Tibial artery (tissue), 4 donors: Measurements from ENCODE around the gene DLX4.

Source experiments
- DNase-seq, 2 donors: peaks; one replicate each; pipeline ENCODE4 v3.0.0-alpha.2; 2019
- H3K27ac ChIP-seq, 2 donors: fragments of 200-600 bp; sonication (generic) in 1 of 2; 1 replicate in 1 of 2; 2 replicates in 1 of 2; pipeline ENCODE4 v1.5.1; 2018 to 2019; ENCODE audit warnings: mild to moderate bottlenecking in 1 of 2
- H3K27me3 ChIP-seq, 2 donors: fragments of 200-600 bp; sonication (generic) in 1 of 2; one replicate each; pipeline versions ENCODE4 v1.5.1 to v1.6.0; 2016 to 2019
- H3K36me3 ChIP-seq, 3 donors: fragments of 200-600 bp; sonication (generic) in 2 of 3; one replicate each; pipeline ENCODE4 v1.5.1; 2016 to 2019; ENCODE audit warnings: mild to moderate bottlenecking in 2 of 3
- H3K4me1 ChIP-seq, 4 donors: fragments of 200-600 bp; sonication (generic) in 2 of 4; 1 replicate in 3 of 4; 2 replicates in 1 of 4; pipeline ENCODE4 v1.5.1; 2016 to 2019
- H3K4me3 ChIP-seq, 2 donors: fragments of 200-600 bp; sonication (generic) in 1 of 2; 1 replicate in 1 of 2; 2 replicates in 1 of 2; pipeline ENCODE4 v1.5.1; 2018 to 2019; ENCODE audit warnings: mild to moderate bottlenecking in 2 of 2
- H3K9me3 ChIP-seq, 3 donors: fragments of 200-600 bp; sonication (generic) in 1 of 3; one replicate each; pipeline ENCODE4 v1.5.1; 2016 to 2019
- intact Hi-C: fragments of 100-400 bp; cut with DNase I; formaldehyde crosslinking; loops from one replicate; pipeline ENCODE4 v1.15.0; 2023; ENCODE audit warnings: low total_unique reads
- TF ChIP-seq, protein P1 (sequence below), 2 experiments: fragments of 200-600 bp in 1 of 2; fragments of 450-650 bp in 1 of 2; IDR thresholded peaks; one replicate each; pipeline ENCODE4 v1.5.1; 2017 to 2019; ENCODE audit warnings: antibody characterized with exemption in 2 of 2, mild to moderate bottlenecking in 1 of 2, moderate library complexity in 1 of 2

Gene DLX4, protein sequence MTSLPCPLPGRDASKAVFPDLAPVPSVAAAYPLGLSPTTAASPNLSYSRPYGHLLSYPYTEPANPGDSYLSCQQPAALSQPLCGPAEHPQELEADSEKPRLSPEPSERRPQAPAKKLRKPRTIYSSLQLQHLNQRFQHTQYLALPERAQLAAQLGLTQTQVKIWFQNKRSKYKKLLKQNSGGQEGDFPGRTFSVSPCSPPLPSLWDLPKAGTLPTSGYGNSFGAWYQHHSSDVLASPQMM

DNA sequence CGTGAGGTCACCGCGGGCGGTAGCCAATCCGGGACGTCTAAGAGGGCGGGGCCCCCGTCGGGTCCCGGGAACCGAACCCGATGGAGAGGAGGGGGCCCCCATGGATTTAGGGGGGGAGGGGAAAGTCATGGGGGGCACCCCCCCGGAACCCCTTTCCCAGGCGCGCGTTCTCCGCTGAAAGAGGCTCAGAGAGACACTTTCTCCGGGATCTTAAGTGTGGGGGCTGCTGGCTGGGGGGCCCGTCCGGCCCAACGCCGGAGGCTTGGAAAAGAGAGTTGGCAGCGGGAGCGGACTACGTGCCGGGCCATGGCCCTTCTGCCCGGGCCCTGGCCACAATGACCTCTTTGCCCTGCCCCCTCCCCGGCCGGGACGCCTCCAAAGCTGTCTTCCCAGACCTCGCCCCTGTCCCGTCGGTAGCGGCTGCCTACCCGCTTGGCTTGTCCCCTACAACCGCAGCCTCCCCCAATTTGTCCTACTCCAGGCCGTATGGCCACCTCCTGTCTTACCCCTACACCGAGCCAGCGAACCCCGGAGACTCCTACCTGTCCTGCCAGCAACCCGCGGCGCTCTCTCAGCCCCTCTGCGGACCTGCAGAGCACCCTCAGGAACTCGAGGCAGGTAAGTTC is at the start of gene DLX4:
Gene DLX4, plus strand, starts transcription at position 57 of the 626 bp plus-strand sequence. Its CDS starts 279 bp downstream, at position 336.
- Histone ChIP-seq H3K27me3 (peaks cover 18 to 100% of the 10 kb centered on the region in 2 donors), H3K9me3 (no peaks in the 10 kb centered on the region), H3K27ac (no peak within 1 kb of the TSS), H3K4me1 (peaks cover 0 to 58% (median 36%) of the 10 kb centered on the region in 4 donors), H3K36me3 (no peaks in the 10 kb centered on the region), H3K4me3 (peak within 1 kb of the TSS; percentile 28 to 50)
- TF ChIP-seq, protein P1, sequence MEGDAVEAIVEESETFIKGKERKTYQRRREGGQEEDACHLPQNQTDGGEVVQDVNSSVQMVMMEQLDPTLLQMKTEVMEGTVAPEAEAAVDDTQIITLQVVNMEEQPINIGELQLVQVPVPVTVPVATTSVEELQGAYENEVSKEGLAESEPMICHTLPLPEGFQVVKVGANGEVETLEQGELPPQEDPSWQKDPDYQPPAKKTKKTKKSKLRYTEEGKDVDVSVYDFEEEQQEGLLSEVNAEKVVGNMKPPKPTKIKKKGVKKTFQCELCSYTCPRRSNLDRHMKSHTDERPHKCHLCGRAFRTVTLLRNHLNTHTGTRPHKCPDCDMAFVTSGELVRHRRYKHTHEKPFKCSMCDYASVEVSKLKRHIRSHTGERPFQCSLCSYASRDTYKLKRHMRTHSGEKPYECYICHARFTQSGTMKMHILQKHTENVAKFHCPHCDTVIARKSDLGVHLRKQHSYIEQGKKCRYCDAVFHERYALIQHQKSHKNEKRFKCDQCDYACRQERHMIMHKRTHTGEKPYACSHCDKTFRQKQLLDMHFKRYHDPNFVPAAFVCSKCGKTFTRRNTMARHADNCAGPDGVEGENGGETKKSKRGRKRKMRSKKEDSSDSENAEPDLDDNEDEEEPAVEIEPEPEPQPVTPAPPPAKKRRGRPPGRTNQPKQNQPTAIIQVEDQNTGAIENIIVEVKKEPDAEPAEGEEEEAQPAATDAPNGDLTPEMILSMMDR (IDR thresholded peaks at IDR 0.05), result no peak
- DNase-seq, result no peak
- intact Hi-C loops, result no loop called here

DNA sequence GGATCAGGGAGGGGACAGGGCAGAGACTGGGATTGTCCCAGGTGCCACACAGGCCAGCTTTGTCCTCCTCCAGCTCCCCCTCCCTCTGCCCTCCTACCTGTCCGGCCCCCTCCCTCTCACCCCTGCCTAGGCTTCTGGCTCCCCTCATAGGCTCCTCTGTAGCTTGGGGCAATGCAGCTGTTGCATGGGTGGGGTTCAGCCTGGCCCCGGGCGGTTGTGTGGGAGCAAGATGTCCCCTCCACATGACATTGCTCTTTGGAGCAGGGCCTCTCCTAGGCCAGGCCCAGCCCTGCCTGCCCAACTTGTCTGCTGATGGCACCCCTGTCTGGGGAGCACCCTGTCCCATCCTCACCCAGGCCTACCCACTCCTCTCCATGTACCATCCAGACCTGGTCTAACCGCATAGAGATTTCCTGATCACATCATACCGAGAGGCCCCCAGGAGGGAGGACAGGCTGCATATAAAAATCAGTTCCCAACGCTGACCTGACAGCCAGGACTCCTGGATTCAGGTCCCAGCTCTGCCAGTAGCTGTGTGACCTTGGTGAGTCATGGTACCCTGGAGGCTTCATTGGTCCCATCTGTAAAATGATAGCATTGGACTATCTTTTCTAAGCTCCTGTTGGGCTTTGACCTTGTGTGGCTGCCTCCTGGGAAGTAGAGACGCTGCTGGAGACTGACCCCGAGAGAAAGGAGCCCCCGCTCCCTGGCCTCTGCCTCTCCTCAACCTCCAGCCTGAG is 48.8 kb upstream of the DLX4 start:
- H3K27me3 ChIP-seq, result peaks cover 0 to 18% of the 10 kb centered on the region in 2 donors

DNA sequence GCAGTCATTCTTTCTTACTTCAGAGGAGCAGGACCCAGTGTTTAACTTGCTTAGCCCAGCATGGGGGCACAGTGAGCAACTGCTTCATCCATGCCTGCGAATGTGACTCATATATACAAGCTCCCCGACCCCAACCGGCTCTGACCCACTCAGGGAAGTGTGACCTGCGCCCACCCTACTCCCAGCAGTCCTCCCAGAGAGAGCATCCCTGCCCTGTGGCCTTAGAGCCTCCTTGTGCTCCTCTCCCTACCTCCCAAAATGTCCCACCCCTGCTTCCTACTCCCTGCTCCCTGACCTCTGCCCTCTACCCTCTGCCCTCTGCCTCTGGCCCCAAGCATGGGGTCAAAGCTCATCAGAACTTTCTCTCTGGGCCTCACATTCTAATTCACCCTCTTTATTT is 46.9 kb upstream of the DLX4 start:
- H3K4me1 ChIP-seq, result peaks cover 0 to 9% (median 8%) of the 10 kb centered on the region in 4 donors
- H3K27me3 ChIP-seq, result peaks cover 0 to 10% of the 10 kb centered on the region in 2 donors
- H3K9me3 ChIP-seq, result no peaks in the 10 kb centered on the region
- H3K27ac ChIP-seq, result no peak overlapping the region
- no peak for DNase-seq
- intact Hi-C loops, result no loop called here
- H3K4me3 ChIP-seq, result no peak overlapping the region
- TF ChIP-seq, protein P1 (IDR thresholded peaks at IDR 0.05), result no peak
- no peaks in the 10 kb centered on the region for H3K36me3 ChIP-seq

More for the DNA sequence above, 48.8 kb upstream of the DLX4 start:
- H3K36me3 ChIP-seq, result no peaks in the 10 kb centered on the region
- H3K9me3 ChIP-seq, result no peaks in the 10 kb centered on the region
- H3K4me1 ChIP-seq, result no peaks in the 10 kb centered on the region
- TF ChIP-seq, protein P1 (IDR thresholded peaks at IDR 0.05), result no peak
- no peak for DNase-seq
- no peak overlapping the region for H3K4me3 ChIP-seq
- no peak overlapping the region for H3K27ac ChIP-seq
- intact Hi-C loops, result no loop called here

GRCh38 chr17:49924116-49924515 is 44.9 kb upstream of the DLX4 start:
- H3K36me3 ChIP-seq, result no peaks in the 10 kb centered on the region
- TF ChIP-seq, protein P1 (IDR thresholded peaks at IDR 0.05), result no peak
- no peak overlapping the region for H3K27ac ChIP-seq
- no peaks in the 10 kb centered on the region for H3K9me3 ChIP-seq
- no peak for DNase-seq
- no peak overlapping the region for H3K4me3 ChIP-seq
- H3K4me1 ChIP-seq, result peaks cover 0 to 16% (median 15%) of the 10 kb centered on the region in 4 donors
- H3K27me3 ChIP-seq, result peaks cover 0 to 16% of the 10 kb centered on the region in 2 donors
- intact Hi-C loops, result no loop called here

DNA sequence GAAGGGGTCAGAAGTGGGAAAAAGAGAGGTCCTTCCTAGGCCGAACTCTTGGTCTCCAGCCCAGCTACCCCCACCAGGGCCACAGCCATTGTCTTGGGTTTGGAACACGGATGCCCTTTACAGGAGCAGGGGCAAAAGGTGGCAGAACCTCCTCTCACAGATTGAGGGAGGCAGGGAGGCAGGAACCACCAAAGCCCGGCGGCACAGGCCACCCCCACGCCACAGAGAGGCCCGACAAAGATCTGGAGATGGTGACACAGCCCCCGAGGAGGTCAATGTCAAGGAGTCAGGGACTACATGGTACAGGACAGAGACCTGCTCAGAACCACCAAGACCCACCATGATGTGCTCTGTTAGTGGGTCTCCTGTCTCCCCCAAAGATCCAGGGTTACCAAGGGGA is 44.4 kb upstream of the DLX4 start:
- H3K4me1 ChIP-seq, result peaks cover 0 to 16% (median 15%) of the 10 kb centered on the region in 4 donors
- H3K4me3 ChIP-seq, result no peak overlapping the region
- intact Hi-C loops, result no loop called here
- H3K27me3 ChIP-seq, result peaks cover 0 to 20% of the 10 kb centered on the region in 2 donors
- H3K36me3 ChIP-seq, result no peaks in the 10 kb centered on the region
- TF ChIP-seq, protein P1 (IDR thresholded peaks at IDR 0.05), result no peak
- no peak overlapping the region for H3K27ac ChIP-seq
- no peaks in the 10 kb centered on the region for H3K9me3 ChIP-seq
- no peak for DNase-seq
